ENCODE data around the gene RPEL1. TPM values are rescaled to one million over a fixed set of nuclear protein-coding genes. Genes with fewer than 3 reads are reported as not detected.
"Not testable (repeated sequence)": the region's sequence is repeated elsewhere in the genome, so short reads cannot be mapped to it uniquely, and the experiment has no call there.

RPEL1 gene
- total and polyA plus RNA-seq, 7 donors, result 0.01 TPM; not detected in 6

GRCh38 chr10:103256613-103257012 is 10.9 kb downstream of the RPEL1 start:
- H3K27ac ChIP-seq, result no peak overlapping the region
- H3K36me3 ChIP-seq (ENCODE audit: insufficient read depth in 1 of 2, low read depth in 1 of 2), result no peaks in the 10 kb centered on the region
- no peak for TF ChIP-seq CTCF (IDR thresholded peaks at IDR 0.05)
- DNase-seq (no peak), ATAC-seq (no peak)
- H3K4me3 ChIP-seq, result no peak overlapping the region
- peaks cover 0 to 2% (median 0%) of the 10 kb centered on the region in 3 donors for H3K27me3 ChIP-seq (ENCODE audit: insufficient read depth in 3 of 3, low read length in 2 of 3)
- no peaks in the 10 kb centered on the region for H3K4me1 ChIP-seq
- intact Hi-C loops (cut with DNase I), result loop anchor here in 1 of 2 donors (10.0 kb wide), 1 partner anchor 422 kb away; the partner anchor contains the start of gene CYP17A1
- H3K9me3 ChIP-seq, result no peaks in the 10 kb centered on the region
- WGBS, 3 donors, result 82 to 91% (median 83%) methylated on average over 1 of the region's 1 CpG

GRCh38 chr10:103257812-103258211 is 12.1 kb downstream of the RPEL1 start:
- Histone ChIP-seq H3K4me3 (no peak overlapping the region), H3K27ac (no peak overlapping the region), H3K36me3 (ENCODE audit: insufficient read depth in 1 of 2, low read depth in 1 of 2) (no peaks in the 10 kb centered on the region), H3K4me1 (no peaks in the 10 kb centered on the region), H3K9me3 (no peaks in the 10 kb centered on the region), H3K27me3 (ENCODE audit: insufficient read depth in 3 of 3, low read length in 2 of 3) (peaks cover 0 to 5% (median 0%) of the 10 kb centered on the region in 3 donors)
- intact Hi-C loops (cut with DNase I), result loop anchor here in 1 of 2 donors (10.0 kb wide), 1 partner anchor 423 kb away; the partner anchor contains the start of gene CYP17A1
- no peak for DNase-seq
- TF ChIP-seq CTCF (IDR thresholded peaks at IDR 0.05), result no peak
- ATAC-seq, result no peak

GRCh38 chr10:103258928-103259327 is 13.2 kb downstream of the RPEL1 start:
- 88 to 93% (median 92%) methylated on average over 4 of the region's 4 CpGs for WGBS, 3 donors
- not testable (repeated sequence) for H3K4me1 ChIP-seq

GRCh38 chr10:103259989-103260388 is 14.3 kb downstream of the RPEL1 start:
- Histone ChIP-seq H3K4me1 (no peaks in the 10 kb centered on the region), H3K27me3 (ENCODE audit: insufficient read depth in 3 of 3, low read length in 2 of 3) (peaks cover 0 to 12% (median 0%) of the 10 kb centered on the region in 3 donors), H3K36me3 (ENCODE audit: insufficient read depth in 1 of 2, low read depth in 1 of 2) (no peaks in the 10 kb centered on the region), H3K4me3 (no peak overlapping the region), H3K27ac (no peak overlapping the region), H3K9me3 (no peaks in the 10 kb centered on the region)
- WGBS, 3 donors, result 86 to 94% (median 87%) methylated on average over 5 of the region's 5 CpGs
- no peak for TF ChIP-seq CTCF (IDR thresholded peaks at IDR 0.05)
- DNase-seq (no peak), ATAC-seq (no peak)
- intact Hi-C loops (cut with DNase I), result loop anchor here in 1 of 2 donors (10.0 kb wide), 1 partner anchor 425 kb away; the partner anchor contains the start of gene CYP17A1

More at GRCh38 chr10:103258928-103259327, 13.2 kb downstream of the RPEL1 start:
- H3K4me3 ChIP-seq; H3K9me3 ChIP-seq; H3K36me3 ChIP-seq (ENCODE audit: insufficient read depth in 1 of 2, low read depth in 1 of 2); ATAC-seq; DNase-seq; H3K27ac ChIP-seq: not testable (repeated sequence)
- H3K27me3 ChIP-seq (ENCODE audit: insufficient read depth in 3 of 3, low read length in 2 of 3), result peaks cover 0 to 12% (median 0%) of the 10 kb centered on the region in 3 donors
- intact Hi-C loops (cut with DNase I), result loop anchor here in 1 of 2 donors (10.0 kb wide), 1 partner anchor 424 kb away; the partner anchor contains the start of gene CYP17A1

GRCh38 chr10:103262229-103262628 is 16.5 kb downstream of the RPEL1 start:
- no peak overlapping the region for H3K27ac ChIP-seq
- H3K36me3 ChIP-seq (ENCODE audit: insufficient read depth in 1 of 2, low read depth in 1 of 2), result no peaks in the 10 kb centered on the region
- ATAC-seq, result no peak
- peaks cover 0 to 16% (median 0%) of the 10 kb centered on the region in 3 donors for H3K27me3 ChIP-seq (ENCODE audit: insufficient read depth in 3 of 3, low read length in 2 of 3)
- no peak overlapping the region for H3K4me3 ChIP-seq
- no peak for TF ChIP-seq CTCF (IDR thresholded peaks at IDR 0.05)
- intact Hi-C loops (cut with DNase I), result no loop called here
- no peaks in the 10 kb centered on the region for H3K4me1 ChIP-seq
- no peaks in the 10 kb centered on the region for H3K9me3 ChIP-seq
- DNase-seq, result no peak
- WGBS, 3 donors, result 67 to 77% (median 75%) methylated on average over 3 of the region's 3 CpGs
